Measurements from ENCODE around the gene EEF1E1. TPM values are rescaled to one million over a fixed set of nuclear protein-coding genes. Genes with fewer than 3 reads are reported as not detected.

The EEF1E1 gene
- total and polyA plus RNA-seq, 2 donors from 2014 or later, result 35.4 to 59.3 TPM

DNA sequence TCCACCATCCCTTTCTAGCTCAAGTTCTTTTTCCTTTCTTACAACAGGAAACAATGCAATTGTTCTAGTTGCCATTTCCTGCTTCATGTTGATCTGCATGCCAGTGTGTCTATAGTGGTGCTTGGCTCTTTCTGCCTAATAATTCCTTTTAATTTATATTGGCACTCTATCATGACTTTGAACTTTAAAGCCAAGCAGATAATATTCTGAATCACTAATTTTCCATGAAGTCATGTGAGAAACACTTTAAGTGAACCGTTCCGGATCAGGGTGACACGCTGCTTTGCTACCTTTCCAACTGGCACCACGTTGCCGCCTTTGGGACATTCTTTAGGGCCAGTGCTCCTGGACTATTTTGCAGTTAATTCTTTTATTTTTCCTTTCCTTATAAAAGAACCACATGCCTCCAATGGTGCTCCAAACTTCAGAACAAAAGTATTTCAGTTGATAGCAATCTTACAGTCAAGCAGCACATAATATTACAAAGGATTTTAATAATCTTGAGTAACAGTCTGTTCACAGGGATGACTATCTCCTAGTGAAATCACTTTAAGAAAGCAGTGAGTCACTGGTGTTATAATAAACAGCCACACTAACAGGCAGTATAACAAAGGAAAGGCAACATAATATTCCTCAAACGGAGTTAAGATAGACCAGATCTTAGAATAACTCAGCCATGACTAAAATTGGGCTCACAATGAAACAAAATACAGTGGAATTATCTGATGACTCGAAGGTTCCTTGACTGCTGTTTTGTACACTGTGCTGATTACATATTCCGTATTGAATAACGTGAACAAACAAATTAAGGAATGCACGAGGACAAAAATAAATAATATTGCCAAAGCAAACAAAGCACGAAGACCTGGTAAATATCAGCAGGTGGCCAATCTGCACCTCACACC, 19.1 kb downstream of the EEF1E1 start:
- peaks cover 0 to 7% (median 6%) of the 10 kb centered on the region in 3 donors for H3K36me3 ChIP-seq (ENCODE audit: control insufficient read depth in 2 of 3, insufficient read depth in 3 of 3, low read length in 3 of 3)
- H3K27me3 ChIP-seq (ENCODE audit: control insufficient read depth, insufficient read depth, low read length), result no peaks in the 10 kb centered on the region
- intact Hi-C loops (cut with DNase I), result no loop called here
- TF ChIP-seq CTCF (IDR thresholded peaks at IDR 0.05; ENCODE audit: borderline replicate concordance, extremely low read depth, insufficient read depth), result no peak
- no peak overlapping the region for H3K4me3 ChIP-seq (ENCODE audit: low read length in 3 of 3)
- FAIRE-seq (no peak), DNase-seq (peak in 2 of 5 donors; percentile 18 to 22)
- peak overlapping the region; percentile 43 to 48 for H3K27ac ChIP-seq (ENCODE audit: low read depth in 2 of 2, low read length in 2 of 2)
- H3K9ac ChIP-seq (ENCODE audit: low read length in 3 of 3), result peak overlapping the region in 1 of 3 donors; percentile 6
- H3K9me3 ChIP-seq (ENCODE audit: control insufficient read depth in 2 of 3, insufficient read depth in 1 of 3, low read length in 3 of 3), result no peaks in the 10 kb centered on the region
- peaks cover 0 to 36% (median 16%) of the 10 kb centered on the region in 3 donors for H3K4me1 ChIP-seq (ENCODE audit: control insufficient read depth in 2 of 3, insufficient read depth in 2 of 3, low read depth in 1 of 3, low read length in 3 of 3)

DNA sequence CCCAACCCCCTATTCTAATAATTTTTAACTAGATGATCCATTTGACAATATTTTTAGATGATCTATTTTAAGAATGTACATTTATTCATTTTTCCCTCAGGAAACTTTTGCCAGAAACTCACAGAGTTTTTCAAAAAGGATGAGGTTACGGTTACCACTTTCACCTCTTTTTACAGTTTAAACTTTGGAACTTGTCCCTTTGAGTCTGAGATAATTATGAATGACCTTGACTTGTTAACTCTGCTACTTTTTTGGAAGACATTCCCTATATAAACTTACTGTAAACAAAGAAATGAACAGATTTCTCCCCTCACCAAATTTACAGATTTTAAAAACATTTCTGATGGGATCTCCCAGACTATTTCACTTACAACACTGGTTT, 19.8 kb downstream of the EEF1E1 start:
- no peak for FAIRE-seq

DNA sequence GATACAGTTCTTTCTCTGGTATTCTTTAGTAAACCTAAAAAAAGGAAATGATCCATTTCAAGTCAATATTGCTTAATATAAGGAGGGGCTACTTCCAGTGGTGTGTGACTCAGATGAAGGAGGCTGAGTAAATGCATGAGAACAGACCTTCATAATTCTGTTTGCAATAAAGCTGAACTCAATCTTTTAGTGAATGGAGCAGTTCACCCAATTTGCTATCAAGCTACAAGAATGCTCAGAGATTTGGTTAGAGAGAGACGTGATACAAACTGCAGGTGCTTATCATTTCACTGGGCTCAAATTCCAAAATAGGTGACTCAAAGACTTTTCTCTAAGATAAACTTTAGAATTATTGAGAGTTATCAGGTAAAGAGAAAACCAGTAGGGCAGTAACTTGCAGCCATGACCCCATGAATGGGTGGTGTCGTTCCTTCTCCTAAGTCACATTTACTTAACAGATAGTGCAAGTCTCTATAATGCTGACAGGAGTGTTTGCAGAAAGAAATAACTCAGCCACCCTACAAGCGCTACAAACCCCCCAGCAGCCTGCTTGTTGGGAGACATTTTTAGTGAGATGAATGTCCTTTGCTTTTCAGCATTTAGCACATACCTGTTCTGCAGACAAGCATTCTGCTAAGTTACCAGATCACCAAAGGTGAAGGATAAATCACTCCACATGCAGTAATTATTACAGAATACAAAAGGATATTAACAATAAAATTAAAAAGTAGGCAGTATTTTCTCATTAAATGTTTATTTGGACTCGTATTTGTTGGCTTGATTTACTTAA, 21.8 kb downstream of the EEF1E1 start:
- no peaks in the 10 kb centered on the region for H3K36me3 ChIP-seq (ENCODE audit: control insufficient read depth in 2 of 3, insufficient read depth in 3 of 3, low read length in 3 of 3)
- intact Hi-C loops (cut with DNase I), result no loop called here
- peaks cover 0 to 37% (median 16%) of the 10 kb centered on the region in 3 donors for H3K4me1 ChIP-seq (ENCODE audit: control insufficient read depth in 2 of 3, insufficient read depth in 2 of 3, low read depth in 1 of 3, low read length in 3 of 3)
- H3K27me3 ChIP-seq (ENCODE audit: control insufficient read depth, insufficient read depth, low read length), result no peaks in the 10 kb centered on the region
- FAIRE-seq (no peak), DNase-seq (peak in 1 of 5 donors; percentile 32)
- peak overlapping the region; percentile 72 to 84 for H3K27ac ChIP-seq (ENCODE audit: low read depth in 2 of 2, low read length in 2 of 2)
- no peak overlapping the region for H3K4me3 ChIP-seq (ENCODE audit: low read length in 3 of 3)
- H3K9me3 ChIP-seq (ENCODE audit: control insufficient read depth in 2 of 3, insufficient read depth in 1 of 3, low read length in 3 of 3), result no peaks in the 10 kb centered on the region
- TF ChIP-seq CTCF (IDR thresholded peaks at IDR 0.05; ENCODE audit: borderline replicate concordance, extremely low read depth, insufficient read depth), result no peak
- no peak overlapping the region for H3K9ac ChIP-seq (ENCODE audit: low read length in 3 of 3)

More for the DNA sequence above, 19.8 kb downstream of the EEF1E1 start:
- H3K9me3 ChIP-seq (ENCODE audit: control insufficient read depth in 2 of 3, insufficient read depth in 1 of 3, low read length in 3 of 3), result no peaks in the 10 kb centered on the region
- H3K36me3 ChIP-seq (ENCODE audit: control insufficient read depth in 2 of 3, insufficient read depth in 3 of 3, low read length in 3 of 3), result peaks cover 0 to 3% (median 0%) of the 10 kb centered on the region in 3 donors
- H3K9ac ChIP-seq (ENCODE audit: low read length in 3 of 3), result peak overlapping the region in 1 of 3 donors; percentile 6
- no peak overlapping the region for H3K4me3 ChIP-seq (ENCODE audit: low read length in 3 of 3)
- peaks cover 0 to 39% (median 16%) of the 10 kb centered on the region in 3 donors for H3K4me1 ChIP-seq (ENCODE audit: control insufficient read depth in 2 of 3, insufficient read depth in 2 of 3, low read depth in 1 of 3, low read length in 3 of 3)
- peak overlapping the region; percentile 43 to 48 for H3K27ac ChIP-seq (ENCODE audit: low read depth in 2 of 2, low read length in 2 of 2)
- no peak for DNase-seq
- H3K27me3 ChIP-seq (ENCODE audit: control insufficient read depth, insufficient read depth, low read length), result no peaks in the 10 kb centered on the region
- intact Hi-C loops (cut with DNase I), result no loop called here
- no peak for TF ChIP-seq CTCF (IDR thresholded peaks at IDR 0.05; ENCODE audit: borderline replicate concordance, extremely low read depth, insufficient read depth)
